Skeletal muscle tissue (tissue), 4 donors: ENCODE data around the gene CDKN2D. TPM values are rescaled to one million over a fixed set of nuclear protein-coding genes. Genes with fewer than 3 reads are reported as not detected.
"Not testable (repeated sequence)": the region's sequence is repeated elsewhere in the genome, so short reads cannot be mapped to it uniquely, and the experiment has no call there.

Experiments used
- H3K27ac ChIP-seq: one replicate; pipeline ENCODE4 v1.7.0; 2013; ENCODE audit warnings: mild to moderate bottlenecking, low read depth, low read length, inconsistent platforms
- H3K27me3 ChIP-seq, 3 donors: one replicate each; pipeline ENCODE4 v1.7.0; 2013; ENCODE audit warnings: low read length in 3 of 3; ENCODE audit not compliant: control insufficient read depth in 3 of 3, insufficient read depth in 3 of 3
- H3K36me3 ChIP-seq, 3 donors: one replicate each; pipeline ENCODE4 v1.7.0; 2013; ENCODE audit warnings: low read length in 3 of 3; ENCODE audit not compliant: control insufficient read depth in 3 of 3, insufficient read depth in 3 of 3
- H3K4me1 ChIP-seq, 3 donors: one replicate each; pipeline ENCODE4 v1.7.0; 2013; ENCODE audit warnings: low read length in 3 of 3, mild to moderate bottlenecking in 3 of 3; ENCODE audit not compliant: control insufficient read depth in 3 of 3, insufficient read depth in 3 of 3
- H3K4me3 ChIP-seq, 3 donors: one replicate each; pipeline ENCODE4 v1.7.0; 2013; ENCODE audit warnings: low read length in 3 of 3
- H3K9ac ChIP-seq, 3 donors: one replicate each; pipeline ENCODE4 v1.7.0; 2013; ENCODE audit warnings: low read length in 3 of 3, mild to moderate bottlenecking in 3 of 3, moderate library complexity in 2 of 3, low read depth in 1 of 3
- H3K9me3 ChIP-seq, 3 donors: one replicate each; pipeline ENCODE4 v1.7.0; 2013; ENCODE audit warnings: low read length in 3 of 3; ENCODE audit not compliant: control insufficient read depth in 3 of 3
- total RNA-seq: library from RNA; depleted of rRNA; stranded (reverse); fragments of >200 nt; gene quantifications from one replicate; pipeline ENCODE4 v1.2.3, GENCODE V29; 2014
- donor health status: Osteomylitis.

CDKN2D gene
- total RNA-seq, 1 donor from 2014 or later: 16.7 TPM

GRCh38 chr19:10544242-10544752 lies 24.5 kb downstream of the CDKN2D start:
- Histone ChIP-seq H3K27ac (peak overlapping the region; percentile 80), H3K4me1 (peaks cover 11 to 16% (median 11%) of the 10 kb centered on the region in 3 donors), H3K9me3 (no peaks in the 10 kb centered on the region), H3K9ac (peak overlapping the region; percentile 89 to 92 (median 92)), H3K36me3 (peaks cover 18 to 19% (median 19%) of the 10 kb centered on the region in 3 donors), H3K27me3 (peaks cover 0 to under 1% (median 0%) of the 10 kb centered on the region in 3 donors), H3K4me3 (peak overlapping the region; percentile 77 to 87 (median 81))

- Histone ChIP-seq H3K4me1 (peaks cover 11 to 16% (median 11%) of the 10 kb centered on the region in 3 donors), H3K9ac (peak within 1 kb of the TSS; percentile 89 to 92 (median 92)), H3K36me3 (peaks cover 12 to 15% (median 13%) of the 10 kb centered on the region in 3 donors), H3K27me3 (peaks cover 0 to 4% (median 0%) of the 10 kb centered on the region in 3 donors), H3K9me3 (no peaks in the 10 kb centered on the region), H3K4me3 (peak within 1 kb of the TSS; percentile 77 to 87 (median 81)), H3K27ac (peak within 1 kb of the TSS; percentile 80)
Measured at GRCh38 chr19:10543420-10544241, 25.1 kb downstream of the CDKN2D start, which contains the start of gene ATG4D. ATG4D (plus strand) TSS chr19:10543904; CDS start chr19:10544091, 187 bp downstream.

DNA sequence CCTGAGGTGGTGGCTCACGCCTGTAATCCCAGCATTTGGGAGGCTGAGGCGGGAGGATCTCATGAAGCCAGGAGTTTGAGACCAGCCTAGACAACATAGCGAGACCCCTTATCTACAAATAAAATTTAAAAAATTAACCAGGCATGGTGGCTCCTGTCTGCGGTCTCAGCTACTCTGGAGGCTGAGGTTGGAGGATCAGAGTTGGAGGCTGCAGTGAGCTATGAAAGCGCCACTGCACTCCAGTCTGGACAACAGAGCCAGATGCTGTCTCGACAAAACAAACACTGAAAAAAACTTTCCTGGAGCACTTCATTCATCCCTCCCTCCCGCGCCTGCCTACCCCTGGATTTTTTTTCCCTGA lies 25.7 kb downstream of the CDKN2D start:
- peaks cover 0 to 4% (median 1%) of the 10 kb centered on the region in 3 donors for H3K27me3 ChIP-seq
- peaks cover 9 to 10% (median 9%) of the 10 kb centered on the region in 3 donors for H3K36me3 ChIP-seq
- peak overlapping the region in 1 of 3 donors; percentile 92 for H3K9ac ChIP-seq
- H3K27ac ChIP-seq: peak overlapping the region; percentile 80
- H3K4me3 ChIP-seq: peak overlapping the region; percentile 77 to 87 (median 81)
- no peaks in the 10 kb centered on the region for H3K9me3 ChIP-seq
- H3K4me1 ChIP-seq: peaks cover 11 to 16% (median 11%) of the 10 kb centered on the region in 3 donors

DNA sequence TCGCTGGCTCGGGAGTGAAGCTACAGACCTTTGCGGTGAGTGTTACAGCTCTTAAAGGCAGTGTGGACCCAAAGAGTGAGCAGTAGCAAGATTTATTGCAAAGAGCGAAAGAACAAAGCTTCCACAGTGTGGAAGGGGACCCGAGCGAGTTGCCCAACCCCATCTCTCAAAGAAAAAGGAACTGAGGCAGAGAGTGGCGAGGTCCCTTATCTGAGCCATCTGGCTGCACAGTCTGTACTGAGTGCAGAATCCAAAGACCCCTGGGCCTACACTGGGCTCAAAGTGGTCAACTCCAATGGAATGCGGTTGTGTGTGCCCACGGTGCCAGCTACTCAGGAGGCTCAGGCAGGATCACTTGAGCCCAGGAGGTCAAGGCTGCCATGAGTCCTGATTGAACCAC lies 29.8 kb downstream of the CDKN2D start:
- H3K27me3 ChIP-seq, H3K36me3 ChIP-seq, H3K4me1 ChIP-seq, H3K9ac ChIP-seq, H3K27ac ChIP-seq, H3K4me3 ChIP-seq, H3K9me3 ChIP-seq: not testable (repeated sequence)

DNA sequence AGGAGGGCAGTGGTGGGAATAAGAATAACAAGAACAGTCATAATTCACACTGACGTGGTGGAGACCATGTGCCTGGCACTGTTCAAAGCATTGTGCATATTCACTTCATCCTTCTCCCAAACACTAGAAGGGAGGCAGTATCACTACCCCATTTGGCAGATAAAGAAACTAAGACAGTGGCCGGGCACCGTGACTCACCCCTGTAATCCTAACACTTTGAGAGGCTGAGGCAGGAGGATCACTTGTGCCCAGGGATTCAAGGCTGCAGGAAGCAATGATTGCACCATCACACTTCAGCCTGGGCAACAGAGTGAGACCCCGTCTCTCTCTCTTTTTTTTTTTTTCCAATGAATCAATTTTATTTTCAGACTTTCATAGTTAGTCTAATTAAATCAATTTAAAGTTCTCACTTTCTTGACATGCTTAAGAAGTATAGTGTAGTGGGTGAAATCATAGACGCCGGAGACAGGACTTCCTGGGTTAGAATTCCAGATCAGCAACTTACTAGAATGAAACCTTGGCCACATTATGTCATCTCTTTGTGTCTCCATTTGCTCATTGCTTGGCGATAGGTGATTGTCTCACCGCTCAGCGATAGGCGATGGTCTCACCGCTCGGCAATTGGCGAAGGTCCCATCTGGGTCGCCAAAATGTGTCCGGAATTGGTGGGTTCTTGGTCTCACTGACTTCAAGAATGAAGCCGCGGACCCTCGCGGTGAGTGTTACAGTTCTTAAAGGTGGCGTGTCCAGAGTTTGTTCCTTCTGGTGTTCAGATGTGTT lies 30.4 kb downstream of the CDKN2D start:
- Histone ChIP-seq H3K4me3 (no peak overlapping the region), H3K27ac (no peak overlapping the region)

DNA sequence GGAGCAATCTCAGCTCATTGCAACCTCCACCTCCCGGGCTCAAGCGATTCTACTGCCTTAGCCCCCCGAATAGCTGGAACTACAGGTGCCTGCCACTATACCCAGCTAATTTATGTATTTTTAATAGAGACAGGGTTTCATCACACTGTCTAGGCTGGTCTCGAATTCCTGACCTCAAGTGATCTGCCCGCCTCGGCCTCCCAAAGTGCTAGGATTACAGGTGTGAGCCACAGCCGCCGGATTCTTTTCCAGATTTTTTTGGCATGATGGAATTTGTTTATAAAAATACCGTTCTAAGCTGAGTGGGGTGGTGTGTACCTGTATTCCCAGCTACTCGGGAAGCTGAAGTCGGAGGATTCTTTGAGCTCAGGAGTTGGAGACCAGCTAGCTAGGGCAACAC lies 31.1 kb downstream of the CDKN2D start:
- Histone ChIP-seq H3K4me1 (no peaks in the 10 kb centered on the region), H3K27me3 (peaks cover 0 to 7% (median 5%) of the 10 kb centered on the region in 3 donors), H3K4me3 (no peak overlapping the region), H3K9me3 (no peaks in the 10 kb centered on the region), H3K36me3 (no peaks in the 10 kb centered on the region), H3K9ac (no peak overlapping the region), H3K27ac (no peak overlapping the region)

More for the DNA sequence above, 30.4 kb downstream of the CDKN2D start:
- peaks cover 0 to 7% (median 5%) of the 10 kb centered on the region in 3 donors for H3K27me3 ChIP-seq
- no peaks in the 10 kb centered on the region for H3K9me3 ChIP-seq
- no peaks in the 10 kb centered on the region for H3K36me3 ChIP-seq
- H3K4me1 ChIP-seq: peaks cover 0 to 3% (median 2%) of the 10 kb centered on the region in 3 donors
- H3K9ac ChIP-seq: no peak overlapping the region

DNA sequence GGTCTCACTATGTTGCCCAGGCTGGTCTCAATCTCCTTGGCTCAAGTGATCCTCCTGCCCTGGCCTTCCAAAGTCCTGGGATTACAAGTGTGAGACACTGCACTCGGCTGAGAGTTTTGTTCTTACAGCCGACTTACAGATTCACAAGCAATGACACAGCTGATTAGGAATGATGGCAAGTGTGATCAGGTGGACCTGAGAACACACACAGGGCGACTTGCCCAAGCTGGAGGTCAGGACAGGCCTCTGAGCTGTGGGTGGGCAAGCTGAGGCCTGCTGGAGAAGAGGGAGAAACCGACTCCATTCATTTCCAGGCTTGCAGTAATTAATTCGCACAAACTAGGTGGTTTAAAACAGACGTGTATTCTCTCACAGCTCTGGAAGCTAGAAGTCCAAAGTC lies 33.2 kb downstream of the CDKN2D start:
- Histone ChIP-seq H3K27me3 (peaks cover 0 to 7% (median 5%) of the 10 kb centered on the region in 3 donors), H3K9ac (no peak overlapping the region), H3K4me3 (no peak overlapping the region), H3K36me3 (no peaks in the 10 kb centered on the region), H3K9me3 (no peaks in the 10 kb centered on the region), H3K27ac (no peak overlapping the region), H3K4me1 (no peaks in the 10 kb centered on the region)

DNA sequence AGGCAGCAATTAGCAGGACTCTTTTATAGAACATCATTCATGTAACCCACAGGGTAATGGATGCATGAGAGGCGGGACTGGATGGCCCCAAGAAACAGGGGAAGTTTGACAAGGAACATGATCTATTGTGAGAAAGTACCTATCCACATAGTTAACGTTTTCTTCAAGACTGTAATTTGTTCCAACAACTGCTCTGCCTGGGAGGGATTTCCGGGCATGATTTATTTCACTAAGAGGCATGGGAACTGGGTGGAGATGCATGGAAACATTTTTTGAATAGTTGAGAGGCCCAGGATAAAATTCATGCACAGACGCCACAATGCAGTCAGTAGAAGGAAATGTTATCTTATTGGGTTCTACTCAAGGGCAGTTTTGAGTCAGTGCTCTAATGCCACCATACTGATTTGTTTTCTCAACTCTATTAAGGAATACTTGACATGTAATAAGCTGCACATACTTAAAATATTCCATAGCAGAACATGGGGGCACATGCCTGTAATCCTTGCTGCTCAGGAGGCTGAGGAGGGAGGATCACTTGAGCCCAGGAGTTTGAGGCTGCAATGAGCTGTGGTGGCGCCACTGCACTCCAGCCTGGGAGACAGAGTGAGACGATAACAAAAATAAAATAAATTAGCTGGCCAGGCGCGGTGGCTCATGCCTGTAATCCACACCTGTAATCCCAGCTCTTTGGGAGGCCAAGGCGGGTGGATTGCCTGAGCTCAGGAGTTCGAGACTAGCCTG lies 35.0 kb downstream of the CDKN2D start:
- Histone ChIP-seq H3K4me3 (no peak overlapping the region), H3K27me3 (peaks cover 0 to 5% (median 3%) of the 10 kb centered on the region in 3 donors), H3K27ac (no peak overlapping the region), H3K36me3 (no peaks in the 10 kb centered on the region), H3K9me3 (no peaks in the 10 kb centered on the region), H3K9ac (no peak overlapping the region), H3K4me1 (no peaks in the 10 kb centered on the region)

DNA sequence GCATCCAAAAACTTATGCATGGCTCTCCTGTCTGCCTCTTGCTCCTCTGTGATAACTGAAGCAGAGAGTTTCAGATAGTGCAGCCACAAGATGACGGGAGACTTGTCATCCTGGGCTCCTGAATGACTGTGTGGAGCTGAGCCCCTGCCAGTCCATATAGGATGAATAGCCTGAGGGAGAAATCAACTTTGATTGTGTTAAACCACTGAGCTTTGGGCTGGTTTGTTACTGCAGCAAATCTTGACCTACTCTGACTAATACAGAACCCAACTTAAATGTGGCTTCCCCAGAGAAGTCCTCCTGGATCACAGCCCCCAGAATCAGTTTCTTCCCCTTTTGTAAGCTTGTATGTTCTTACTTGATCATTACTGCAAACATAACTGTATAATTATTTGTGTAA lies 36.3 kb downstream of the CDKN2D start:
- H3K9me3 ChIP-seq: no peaks in the 10 kb centered on the region
- no peak overlapping the region for H3K9ac ChIP-seq
- no peaks in the 10 kb centered on the region for H3K36me3 ChIP-seq
- H3K4me3 ChIP-seq: no peak overlapping the region
- peaks cover 0 to 3% (median 3%) of the 10 kb centered on the region in 3 donors for H3K27me3 ChIP-seq
- no peaks in the 10 kb centered on the region for H3K4me1 ChIP-seq
- no peak overlapping the region for H3K27ac ChIP-seq
